Measurements from ENCODE around the gene LEFTY1. TPM values are rescaled to one million over a fixed set of nuclear protein-coding genes. Genes with fewer than 3 reads are reported as not detected.

The LEFTY1 gene
- total and polyA plus RNA-seq, 2 of the 13 experiments (the other 11 are each of a cell fraction or from before 2014, with no cell fraction given), result 0.29 to 0.79 TPM

- TF ChIP-seq THAP9 (CRISPR knock-in tag; IDR thresholded peaks at IDR 0.05; ENCODE audit: borderline replicate concordance) (no peak), ZNF83 (CRISPR knock-in tag; IDR thresholded peaks at IDR 0.05; ENCODE audit: borderline replicate concordance) (no peak), ZNF724P (CRISPR knock-in tag; IDR thresholded peaks at IDR 0.05; ENCODE audit: borderline replicate concordance) (no peak), EZH2 (conservative IDR thresholded peaks at IDR 0.05; ENCODE audit: low read depth, low read length) (no peak), TRIM24 (CRISPR knock-in tag; IDR thresholded peaks at IDR 0.05) (no peak), ZBTB8A (CRISPR knock-in tag; IDR thresholded peaks at IDR 0.05; ENCODE audit: borderline replicate concordance, low read depth) (no peak), ZNF550 (CRISPR knock-in tag; IDR thresholded peaks at IDR 0.05; ENCODE audit: borderline replicate concordance) (no peak), CENPBD1 (CRISPR knock-in tag; IDR thresholded peaks at IDR 0.05; ENCODE audit: borderline replicate concordance, low read depth) (no peak)
Observed at GRCh38 chr1:225845097-225845496, 43.8 kb downstream of the LEFTY1 start (continued).
